Left ventricle myocardium inferior (tissue), 1 donor: Measurements from ENCODE around the gene RMI2. TPM values are rescaled to one million over a fixed set of nuclear protein-coding genes. Genes with fewer than 3 reads are reported as not detected.
A peak's percentile ranks its signal among the peaks of the same experiment; 100 is the strongest.
"Not testable (repeated sequence)": the region's sequence is repeated elsewhere in the genome, so short reads cannot be mapped to it uniquely, and the experiment has no call there.

ENCODE experiments used
- DNase-seq: peaks from one replicate; pipeline ENCODE4 v3.0.0-alpha.2; 2020
- H3K27ac ChIP-seq: fragments of 200-600 bp; replicated peaks from 2 replicates; pipeline ENCODE4 v1.8.0; 2021
- H3K27me3 ChIP-seq: fragments of 200-600 bp; 2 replicates; pipeline ENCODE4 v1.8.0; 2021; ENCODE audit warnings: low read depth
- H3K36me3 ChIP-seq: fragments of 200-600 bp; 2 replicates; pipeline ENCODE4 v1.8.0; 2021
- H3K4me1 ChIP-seq: fragments of 200-600 bp; 2 replicates; pipeline ENCODE4 v1.8.0; 2021
- H3K4me3 ChIP-seq: fragments of 200-600 bp; 2 replicates; pipeline ENCODE4 v1.8.0; 2021; ENCODE audit warnings: mild to moderate bottlenecking, moderate library complexity
- H3K9me3 ChIP-seq: fragments of 200-600 bp; replicated peaks from 2 replicates; pipeline ENCODE4 v1.8.0; 2021
- intact Hi-C: fragments of 100-400 bp; cut with micrococcal nuclease; formaldehyde crosslinking; loops from one replicate; pipeline ENCODE4 v1.11.0; 2022
- total RNA-seq: library from RNA; stranded (reverse); fragmentation: NEBNext Ultra II Directional; extraction: Animal tissue kit (Norgen Biotek cat#: 25700); gene quantifications from one replicate; pipeline ENCODE4 v1.2.1, GENCODE V29; 2021
- TF ChIP-seq, protein P1 (sequence below): fragments of 200-600 bp; IDR thresholded peaks from 2 replicates; pipeline ENCODE4 v1.8.0; 2021; ENCODE audit warnings: antibody characterized with exemption, mild to moderate bottlenecking, borderline replicate concordance
- donor health status: DM: no; HTN: yes; CAD: no; lungs with severe emphysema.

RMI2 gene
- total RNA-seq, 1 donor from 2014 or later = 0.60 TPM

DNA sequence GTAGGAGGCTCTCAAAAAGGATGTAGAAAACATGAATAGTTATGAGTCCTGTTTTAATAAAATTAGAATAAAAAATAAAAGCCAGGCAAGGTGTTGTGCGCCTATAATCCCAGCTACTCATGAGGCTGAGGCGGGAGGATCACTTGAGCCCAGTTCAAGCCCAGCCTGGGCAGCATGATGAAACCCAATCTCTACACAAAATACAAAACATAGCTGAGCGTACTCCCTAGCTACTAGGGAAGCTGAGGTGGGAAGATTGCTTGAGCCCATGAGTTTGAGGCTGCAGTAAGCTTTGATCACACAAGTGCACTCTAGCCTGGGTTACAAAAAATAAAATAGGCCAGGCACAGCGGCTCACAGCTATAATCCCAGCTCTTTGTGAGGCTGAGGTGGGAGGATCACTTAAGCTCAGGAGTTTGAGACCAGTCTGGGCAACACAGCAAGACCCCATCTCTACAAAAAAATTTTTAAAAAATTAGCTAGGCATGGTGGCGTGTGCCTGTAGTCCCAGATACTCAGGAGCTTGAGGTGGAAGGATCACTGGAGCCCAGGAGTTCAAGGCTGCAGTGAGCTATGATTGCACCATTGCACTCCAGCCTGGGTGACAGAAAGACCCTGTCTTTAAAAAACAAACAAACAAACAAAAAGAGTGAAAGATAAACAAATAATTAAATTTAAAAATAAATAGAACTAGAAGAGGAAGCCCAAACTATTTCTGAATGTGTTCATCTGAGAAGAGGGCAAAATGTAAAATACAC lies 46.9 kb upstream of the RMI2 start:
- Histone ChIP-seq H3K36me3 (no peaks in the 10 kb centered on the region), H3K9me3 (no peaks in the 10 kb centered on the region), H3K27ac (peak overlapping the region; percentile 80), H3K27me3 (no peaks in the 10 kb centered on the region), H3K4me1 (peaks cover 18% of the 10 kb centered on the region), H3K4me3 (no peak overlapping the region)
- TF ChIP-seq, protein P1, sequence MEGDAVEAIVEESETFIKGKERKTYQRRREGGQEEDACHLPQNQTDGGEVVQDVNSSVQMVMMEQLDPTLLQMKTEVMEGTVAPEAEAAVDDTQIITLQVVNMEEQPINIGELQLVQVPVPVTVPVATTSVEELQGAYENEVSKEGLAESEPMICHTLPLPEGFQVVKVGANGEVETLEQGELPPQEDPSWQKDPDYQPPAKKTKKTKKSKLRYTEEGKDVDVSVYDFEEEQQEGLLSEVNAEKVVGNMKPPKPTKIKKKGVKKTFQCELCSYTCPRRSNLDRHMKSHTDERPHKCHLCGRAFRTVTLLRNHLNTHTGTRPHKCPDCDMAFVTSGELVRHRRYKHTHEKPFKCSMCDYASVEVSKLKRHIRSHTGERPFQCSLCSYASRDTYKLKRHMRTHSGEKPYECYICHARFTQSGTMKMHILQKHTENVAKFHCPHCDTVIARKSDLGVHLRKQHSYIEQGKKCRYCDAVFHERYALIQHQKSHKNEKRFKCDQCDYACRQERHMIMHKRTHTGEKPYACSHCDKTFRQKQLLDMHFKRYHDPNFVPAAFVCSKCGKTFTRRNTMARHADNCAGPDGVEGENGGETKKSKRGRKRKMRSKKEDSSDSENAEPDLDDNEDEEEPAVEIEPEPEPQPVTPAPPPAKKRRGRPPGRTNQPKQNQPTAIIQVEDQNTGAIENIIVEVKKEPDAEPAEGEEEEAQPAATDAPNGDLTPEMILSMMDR = no peak
- intact Hi-C loops = no loop called here
- no peak for DNase-seq

DNA sequence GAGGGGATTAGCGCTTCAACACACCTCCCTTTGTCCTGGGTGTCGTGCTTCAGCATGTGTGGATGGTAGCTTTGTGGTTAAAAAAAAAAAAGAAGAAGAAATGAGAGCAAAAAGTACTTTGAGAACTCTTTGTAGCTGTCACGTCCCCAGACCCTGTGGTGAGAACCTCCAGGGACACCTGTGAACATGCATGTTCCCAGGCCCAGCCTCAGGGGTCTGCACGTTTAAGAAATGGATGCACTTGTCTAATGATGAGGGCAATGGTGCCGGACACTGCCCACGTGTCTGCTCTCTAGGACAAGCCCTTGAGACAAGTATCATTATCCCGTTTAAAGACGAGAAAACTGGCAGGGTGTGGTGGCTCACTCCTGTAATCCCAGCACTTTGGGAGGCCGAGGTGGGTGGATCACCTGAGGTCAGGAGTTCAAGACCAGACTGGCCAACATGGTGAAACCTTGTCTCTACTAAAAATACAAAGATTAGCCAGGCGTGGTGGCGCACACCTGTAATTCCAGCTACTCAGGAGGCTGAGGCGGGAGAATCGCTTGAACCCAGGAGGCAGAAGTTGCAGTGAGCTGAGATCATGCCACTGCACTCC lies 46.2 kb upstream of the RMI2 start:
- H3K36me3 ChIP-seq, H3K27ac ChIP-seq, H3K27me3 ChIP-seq, intact Hi-C loops, H3K9me3 ChIP-seq, H3K4me3 ChIP-seq, DNase-seq: not testable (repeated sequence)
- peaks cover 23% of the 10 kb centered on the region for H3K4me1 ChIP-seq

DNA sequence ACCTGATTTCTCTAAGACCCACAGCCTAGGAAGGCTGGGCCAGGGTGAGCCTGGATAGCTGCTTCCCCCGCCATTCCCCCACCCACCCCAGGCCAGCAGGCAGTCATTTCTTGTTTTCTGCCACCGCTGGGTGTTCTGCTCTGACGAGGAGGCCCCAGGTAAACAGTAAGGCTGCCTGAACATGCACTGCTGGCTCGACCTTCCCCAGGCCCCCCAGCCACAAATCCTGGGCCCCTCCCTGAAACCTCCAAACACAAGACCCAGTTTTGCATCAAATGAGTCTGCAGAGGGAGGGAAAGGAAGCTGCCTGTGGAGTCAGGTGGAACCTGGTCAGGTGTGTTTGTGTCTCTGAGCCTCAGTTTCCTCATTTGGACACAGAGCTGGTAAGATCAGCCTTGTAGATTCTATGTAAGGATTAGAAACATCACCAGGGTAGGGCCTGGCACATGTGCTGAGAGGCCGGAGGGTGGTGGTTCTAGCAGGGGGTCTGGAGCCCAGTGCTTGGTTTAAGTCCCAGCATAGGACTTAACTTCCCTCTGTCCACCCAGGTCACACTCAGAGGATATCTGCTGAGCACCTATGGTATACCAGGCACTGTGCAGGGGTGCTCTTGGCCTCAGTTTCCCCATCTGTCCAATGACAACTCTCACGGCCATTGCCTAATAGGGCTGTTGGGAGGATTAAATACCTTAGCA lies 45.2 kb upstream of the RMI2 start:
- Histone ChIP-seq H3K9me3 (no peaks in the 10 kb centered on the region), H3K4me3 (no peak overlapping the region), H3K27me3 (no peaks in the 10 kb centered on the region), H3K36me3 (no peaks in the 10 kb centered on the region), H3K4me1 (peaks cover 23% of the 10 kb centered on the region), H3K27ac (no peak overlapping the region)
- intact Hi-C loops = no loop called here
- TF ChIP-seq, protein P1 = no peak
- DNase-seq = no peak

DNA sequence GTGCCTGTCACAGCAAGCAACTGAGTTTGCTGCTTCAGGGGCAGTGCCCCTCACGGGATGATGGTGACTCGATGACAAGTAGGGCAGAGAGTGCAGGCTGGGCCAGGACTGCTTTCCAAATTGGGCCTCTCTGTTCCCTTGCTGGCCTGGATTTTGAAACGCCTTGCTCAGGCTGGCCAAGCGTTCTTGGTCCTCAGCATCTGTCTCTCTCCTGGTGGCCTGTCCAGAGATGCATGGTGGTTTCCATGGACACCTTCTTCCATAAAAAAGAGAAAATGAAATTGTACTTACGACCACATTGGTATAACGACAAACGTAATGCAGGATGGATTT lies 44.7 kb upstream of the RMI2 start:
- Histone ChIP-seq H3K4me1 (peaks cover 23% of the 10 kb centered on the region), H3K36me3 (no peaks in the 10 kb centered on the region), H3K4me3 (no peak overlapping the region), H3K27me3 (no peaks in the 10 kb centered on the region), H3K9me3 (no peaks in the 10 kb centered on the region), H3K27ac (no peak overlapping the region)
- intact Hi-C loops = no loop called here
- TF ChIP-seq, protein P1 = no peak
- DNase-seq = no peak

DNA sequence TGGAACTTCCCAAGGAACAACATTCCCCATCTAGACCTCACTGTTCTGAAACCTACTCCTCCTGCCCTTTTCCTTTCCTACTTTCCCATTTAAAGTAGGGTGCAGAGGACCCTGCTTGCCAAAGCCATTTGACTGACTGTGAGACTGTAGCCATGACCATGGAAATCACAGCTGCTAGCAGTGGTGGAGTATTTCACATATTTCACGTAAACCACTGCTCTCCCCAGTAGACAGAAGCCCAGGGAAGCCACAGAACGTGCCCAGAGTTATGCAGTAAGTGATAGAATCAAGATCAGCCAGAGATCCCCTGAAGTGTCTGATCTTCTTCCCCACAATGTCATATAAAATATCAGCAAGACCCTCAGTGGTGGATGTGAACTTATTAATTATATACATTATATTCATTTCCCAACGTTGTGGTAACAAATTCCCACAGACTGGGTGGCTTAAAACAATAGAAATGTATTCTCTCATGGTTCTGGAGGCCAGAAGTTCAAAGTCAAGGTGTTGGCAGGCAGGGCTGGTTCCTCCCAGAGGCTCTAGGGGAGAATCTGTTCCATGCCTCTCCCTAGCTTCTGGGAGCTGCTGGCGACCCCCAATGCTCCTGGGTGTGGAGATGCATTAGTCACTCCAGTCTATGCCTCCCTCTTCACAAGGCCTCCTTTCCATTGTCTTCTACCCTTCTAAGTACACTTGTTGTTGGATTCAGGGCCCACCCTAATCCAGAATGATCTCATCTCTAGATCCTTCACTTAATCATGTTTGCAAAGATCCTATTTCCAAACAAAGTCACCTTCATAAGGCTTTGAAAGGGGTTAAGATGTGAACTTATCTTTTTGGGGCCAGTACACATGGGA lies 43.4 kb upstream of the RMI2 start:
- TF ChIP-seq, protein P1 = no peak
- Histone ChIP-seq H3K27ac (no peak overlapping the region), H3K36me3 (no peaks in the 10 kb centered on the region), H3K9me3 (no peaks in the 10 kb centered on the region), H3K4me3 (no peak overlapping the region), H3K4me1 (peaks cover 18% of the 10 kb centered on the region), H3K27me3 (no peaks in the 10 kb centered on the region)
- intact Hi-C loops = no loop called here
- no peak for DNase-seq
